T1000 (cell line): ENCODE results near the gene NAV3.

ENCODE experiments used
- DNase-seq: peaks from one replicate; lab custom pipeline; 2025; ENCODE audit warnings: mixed read lengths; lab: John Stamatoyannopoulos, UW

NAV3 gene

GRCh38 chr12:78120866-78121560 lies 290.3 kb downstream of the NAV3 start:
- no peak for DNase-seq

GRCh38 chr12:78121969-78122610 lies 291.4 kb downstream of the NAV3 start:
- no peak for DNase-seq

GRCh38 chr12:78128211-78128610 lies 297.5 kb downstream of the NAV3 start:
- DNase-seq, result no peak

- DNase-seq, result no peak
These were observed 313.0 kb downstream of the NAV3 start for GRCh38 chr12:78143717-78144116.

GRCh38 chr12:78145398-78145797 lies 314.7 kb downstream of the NAV3 start:
- DNase-seq, result no peak

- no peak for DNase-seq
These were observed 315.7 kb downstream of the NAV3 start for GRCh38 chr12:78146365-78146772.

- no peak for DNase-seq
These were observed 318.8 kb downstream of the NAV3 start for GRCh38 chr12:78149459-78149858.

- no peak for DNase-seq
These were observed 324.9 kb downstream of the NAV3 start for GRCh38 chr12:78155546-78155945.

GRCh38 chr12:78156751-78157150 lies 326.1 kb downstream of the NAV3 start:
- no peak for DNase-seq

- no peak for DNase-seq
These were observed 326.5 kb downstream of the NAV3 start for GRCh38 chr12:78157199-78157598.

GRCh38 chr12:78164154-78164553 lies 333.5 kb downstream of the NAV3 start:
- DNase-seq, result no peak

- DNase-seq, result no peak
These were observed 336.8 kb downstream of the NAV3 start for GRCh38 chr12:78167510-78167909.

GRCh38 chr12:78171061-78171460 lies 340.4 kb downstream of the NAV3 start:
- no peak for DNase-seq

GRCh38 chr12:78176643-78177042 lies 345.9 kb downstream of the NAV3 start:
- DNase-seq, result no peak

GRCh38 chr12:78177298-78177697 lies 346.6 kb downstream of the NAV3 start:
- no peak for DNase-seq

- no peak for DNase-seq
These were observed 348.7 kb downstream of the NAV3 start for GRCh38 chr12:78179346-78179745.

GRCh38 chr12:78181544-78182162 lies 351.0 kb downstream of the NAV3 start:
- DNase-seq, result no peak

- DNase-seq, result no peak
These were observed 353.1 kb downstream of the NAV3 start for GRCh38 chr12:78183824-78184223.

GRCh38 chr12:78185109-78185508 lies 354.4 kb downstream of the NAV3 start:
- no peak for DNase-seq

- DNase-seq, result no peak
These were observed 355.0 kb downstream of the NAV3 start for GRCh38 chr12:78185651-78186050.

GRCh38 chr12:78186670-78187069 lies 356.0 kb downstream of the NAV3 start:
- no peak for DNase-seq

- no peak for DNase-seq
These were observed 357.0 kb downstream of the NAV3 start for GRCh38 chr12:78187741-78188140.

GRCh38 chr12:78189656-78190055 lies 359.0 kb downstream of the NAV3 start:
- DNase-seq, result no peak
